ENCODE results near the gene SHKBP1. TPM values are rescaled to one million over a fixed set of nuclear protein-coding genes. Genes with fewer than 3 reads are reported as not detected.

Gene SHKBP1
- total RNA-seq, 4 donors from 2014 or later: 33.3 to 52.1 (median 42.9) TPM

- H3K27ac ChIP-seq: no peak overlapping the region
- no peaks in the 10 kb centered on the region for H3K9me3 ChIP-seq
- no peaks in the 10 kb centered on the region for H3K36me3 ChIP-seq
- WGBS, 2 donors: 91 to 96% methylated on average over 13 of the region's 14 CpGs
- peaks cover 29 to 56% of the 10 kb centered on the region in 2 donors for H3K4me1 ChIP-seq
- DNase-seq: no peak
- no peak overlapping the region for H3K4me3 ChIP-seq (replicated peaks in 1 of 3)
- no peaks in the 10 kb centered on the region for H3K27me3 ChIP-seq
- intact Hi-C loops (cut with DNase I): no loop called here
- TF ChIP-seq CTCF (IDR thresholded peaks at IDR 0.05) (no peak), POLR2A (IDR thresholded peaks at IDR 0.05) (no peak)
Observed at GRCh38 chr19:40608240-40608621, 31.6 kb downstream of the SHKBP1 start.

- Histone ChIP-seq H3K4me3 (replicated peaks in 1 of 3) (no peak overlapping the region), H3K4me1 (peaks cover 23 to 49% of the 10 kb centered on the region in 2 donors), H3K27ac (peak overlapping the region; percentile 67 to 88 (median 83)), H3K27me3 (no peaks in the 10 kb centered on the region), H3K36me3 (no peaks in the 10 kb centered on the region), H3K9me3 (no peaks in the 10 kb centered on the region)
- intact Hi-C loops (cut with DNase I): no loop called here
- WGBS, 2 donors: 77 to 83% methylated on average over 4 of the region's 4 CpGs
- DNase-seq: no peak
- TF ChIP-seq CTCF (IDR thresholded peaks at IDR 0.05) (no peak), POLR2A (IDR thresholded peaks at IDR 0.05) (no peak)
Observed at GRCh38 chr19:40608957-40609356, 32.3 kb downstream of the SHKBP1 start.

GRCh38 chr19:40609561-40610395, 33.1 kb downstream of the SHKBP1 start:
- Histone ChIP-seq H3K9me3 (no peaks in the 10 kb centered on the region), H3K36me3 (no peaks in the 10 kb centered on the region), H3K27ac (peak overlapping the region; percentile 67 to 88 (median 83)), H3K4me3 (replicated peaks in 1 of 3) (peak overlapping the region in 1 of 3 donors; percentile 41), H3K4me1 (peaks cover 16 to 48% of the 10 kb centered on the region in 2 donors), H3K27me3 (no peaks in the 10 kb centered on the region)
- WGBS, 2 donors: 4 to 14% methylated on average over 32 to 42 of the region's 50 CpGs
- peak; percentile 93 to 96 for DNase-seq
- intact Hi-C loops (cut with DNase I): no loop called here
- TF ChIP-seq POLR2A (IDR thresholded peaks at IDR 0.05) (peak in 1 of 2 donors; percentile 56), CTCF (IDR thresholded peaks at IDR 0.05) (peak in 1 of 6 experiments; percentile 11)

- Histone ChIP-seq H3K27ac (peak overlapping the region; percentile 67 to 88 (median 83)), H3K4me1 (peaks cover 12 to 42% of the 10 kb centered on the region in 2 donors), H3K36me3 (no peaks in the 10 kb centered on the region), H3K27me3 (no peaks in the 10 kb centered on the region), H3K4me3 (replicated peaks in 1 of 3) (peak overlapping the region in 1 of 3 donors; percentile 5), H3K9me3 (no peaks in the 10 kb centered on the region)
- peak; percentile 67 to 76 for DNase-seq
- intact Hi-C loops (cut with DNase I): no loop called here
- WGBS, 2 donors: 38 to 43% methylated on average over 29 of the region's 29 CpGs
- TF ChIP-seq POLR2A (IDR thresholded peaks at IDR 0.05) (no peak), CTCF (IDR thresholded peaks at IDR 0.05) (no peak)
Observed at GRCh38 chr19:40610396-40611064, 33.9 kb downstream of the SHKBP1 start.

- TF ChIP-seq POLR2A (IDR thresholded peaks at IDR 0.05) (no peak), CTCF (IDR thresholded peaks at IDR 0.05) (no peak)
- 32 to 71% methylated on average over 7 to 13 of the region's 15 CpGs for WGBS, 2 donors
- H3K27ac ChIP-seq: peak overlapping the region in 2 of 3 donors; percentile 83 to 88
- peak; percentile 57 to 60 for DNase-seq
- H3K4me1 ChIP-seq: peaks cover 12 to 38% of the 10 kb centered on the region in 2 donors
- H3K36me3 ChIP-seq: no peaks in the 10 kb centered on the region
- H3K27me3 ChIP-seq: no peaks in the 10 kb centered on the region
- intact Hi-C loops (cut with DNase I): no loop called here
- H3K4me3 ChIP-seq (replicated peaks in 1 of 3): no peak overlapping the region
- no peaks in the 10 kb centered on the region for H3K9me3 ChIP-seq
Observed at GRCh38 chr19:40611096-40611495, 34.4 kb downstream of the SHKBP1 start.
